OCI-LY3 (cell line): Measurements from ENCODE around the gene ELMO2.

Experiments
- H2AFZ ChIP-seq: fragments of 200-600, 300-600 bp; shearing (Covaris generic); 2 replicates; pipeline ENCODE4 v1.6.0; 2014; ENCODE audit warnings: antibody characterized with exemption, low read depth, low read length
- H3K27ac ChIP-seq: fragments of 200-600, 300-600 bp; sonication (generic); 2 replicates; pipeline ENCODE4 v1.5.1; 2014; ENCODE audit warnings: mild to moderate bottlenecking, low read length, moderate library complexity, mixed read lengths
- H3K27me3 ChIP-seq: fragments of 200-600, 300-600 bp; sonication (generic); 2 replicates; pipeline ENCODE4 v1.6.1; 2014; ENCODE audit warnings: low read depth, low read length, mixed read lengths
- H3K36me3 ChIP-seq: fragments of 200-600, 300-600 bp; sonication (generic); replicated peaks from 2 replicates; pipeline ENCODE3; 2014; ENCODE audit warnings: low read depth, low read length, mixed read lengths
- H3K4me1 ChIP-seq: fragments of 300-600, 200-600 bp; sonication (generic); 2 replicates; pipeline ENCODE4 v1.6.1; 2014; ENCODE audit warnings: low read length, mixed read lengths
- H3K4me2 ChIP-seq: fragments of 200-600, 300-600 bp; sonication (generic); 2 replicates; pipeline ENCODE4 v1.6.1; 2014; ENCODE audit warnings: low read length, mixed read lengths
- H3K4me3 ChIP-seq: fragments of 300-600, 200-600 bp; sonication (generic); 2 replicates; pipeline ENCODE4 v1.5.1; 2014; ENCODE audit warnings: antibody characterized with exemption, mild to moderate bottlenecking, low read length, moderate library complexity
- H3K79me2 ChIP-seq: fragments of 300-600, 200-600 bp; shearing (Covaris generic); 2 replicates; pipeline ENCODE4 v1.6.1; 2014; ENCODE audit warnings: mild to moderate bottlenecking, low read length, mixed read lengths
- H3K9ac ChIP-seq: fragments of 300-600, 200-600 bp; shearing (Covaris generic); 2 replicates; pipeline ENCODE4 v1.6.0; 2014; ENCODE audit warnings: mild to moderate bottlenecking, low read length, moderate library complexity
- H3K9me3 ChIP-seq: fragments of 200-600, 300-600 bp; shearing (Covaris generic); 2 replicates; pipeline ENCODE4 v1.6.1; 2014; ENCODE audit warnings: low read length, mixed read lengths; ENCODE audit not compliant: insufficient read depth
- H4K20me1 ChIP-seq: fragments of 200-600, 300-600 bp; sonication (generic); 2 replicates; pipeline ENCODE4 v1.6.1; 2016; ENCODE audit warnings: low read length, mixed read lengths; ENCODE audit not compliant: insufficient read depth
- CTCF ChIP-seq: fragments of 200-600, 300-600 bp; sonication (generic); IDR thresholded peaks from 2 replicates; pipeline ENCODE4 v1.5.1; 2014; ENCODE audit warnings: antibody characterized with exemption, low read length, low read depth
- EZH2phosphoT487 ChIP-seq: fragments of 200-600 bp; shearing (Covaris generic); IDR thresholded peaks from 2 replicates; pipeline ENCODE4 v1.6.1; 2018; ENCODE audit warnings: antibody characterized with exemption, mixed run types, low read depth

ELMO2 gene

DNA sequence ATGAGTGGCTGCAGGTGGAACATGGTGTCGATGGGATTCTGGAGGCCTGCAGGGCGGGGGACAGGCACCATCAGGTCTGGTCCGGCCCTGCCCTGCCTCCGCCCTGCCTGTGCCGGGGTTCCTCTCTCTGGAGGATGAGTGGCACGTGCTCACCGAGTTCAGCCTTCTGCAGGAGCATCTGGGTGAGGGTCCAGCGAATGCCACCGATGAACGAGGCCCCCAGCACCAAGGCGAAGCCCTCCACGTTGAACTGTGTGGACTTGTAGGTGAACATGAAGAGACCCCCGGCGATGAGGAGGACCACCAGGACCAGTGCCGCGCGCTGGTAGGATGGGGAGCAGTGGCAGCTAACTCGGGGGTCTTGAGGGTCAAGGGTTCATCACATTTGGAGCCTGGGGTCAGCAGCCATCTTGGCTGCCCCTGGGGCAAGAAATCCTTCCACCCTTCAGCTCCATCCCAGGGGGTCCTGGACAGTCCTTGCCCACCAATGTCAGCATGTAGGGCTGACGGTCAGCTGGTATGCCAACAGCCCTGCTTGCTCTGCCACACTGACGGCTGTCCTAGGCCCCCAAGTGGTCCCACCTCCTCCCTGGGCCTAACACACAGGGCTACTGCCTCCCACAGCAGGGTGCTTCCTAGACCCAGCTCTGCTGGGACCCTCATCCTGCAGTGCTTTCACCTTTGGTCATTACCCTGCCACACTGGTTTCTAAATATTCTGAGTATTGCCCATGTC lies 51.3 kb downstream of the ELMO2 start:
- TF ChIP-seq EZH2phosphoT487, result no peak
- TF ChIP-seq CTCF, result no peak
- peaks cover 6% of the 10 kb centered on the region for H3K79me2 ChIP-seq
- no peak overlapping the region for H2AFZ ChIP-seq
- H3K36me3 ChIP-seq, result peaks cover 23% of the 10 kb centered on the region
- H3K4me1 ChIP-seq, result peaks cover 26% of the 10 kb centered on the region
- H3K9ac ChIP-seq, result no peak overlapping the region
- peaks cover 39% of the 10 kb centered on the region for H4K20me1 ChIP-seq
- H3K4me3 ChIP-seq, result no peak overlapping the region
- no peak overlapping the region for H3K4me2 ChIP-seq
- H3K27ac ChIP-seq, result no peak overlapping the region
- no peaks in the 10 kb centered on the region for H3K27me3 ChIP-seq
- no peaks in the 10 kb centered on the region for H3K9me3 ChIP-seq

- no peak overlapping the region for H2AFZ ChIP-seq
- H3K4me1 ChIP-seq, result peaks cover 26% of the 10 kb centered on the region
- H3K27me3 ChIP-seq, result no peaks in the 10 kb centered on the region
- H3K36me3 ChIP-seq, result peaks cover 22% of the 10 kb centered on the region
- no peaks in the 10 kb centered on the region for H3K79me2 ChIP-seq
- H3K9me3 ChIP-seq, result no peaks in the 10 kb centered on the region
- H3K4me3 ChIP-seq, result no peak overlapping the region
- TF ChIP-seq EZH2phosphoT487 (no peak), CTCF (no peak)
- no peak overlapping the region for H3K4me2 ChIP-seq
- peaks cover 30% of the 10 kb centered on the region for H4K20me1 ChIP-seq
- no peak overlapping the region for H3K9ac ChIP-seq
- no peak overlapping the region for H3K27ac ChIP-seq
Observed at GRCh38 chr20:46354207-46354555, 52.2 kb downstream of the ELMO2 start.

- Histone ChIP-seq H2AFZ (no peak overlapping the region), H3K9ac (no peak overlapping the region), H3K4me2 (no peak overlapping the region), H3K4me1 (peaks cover 23% of the 10 kb centered on the region), H3K79me2 (no peaks in the 10 kb centered on the region), H3K27me3 (no peaks in the 10 kb centered on the region), H4K20me1 (peaks cover 26% of the 10 kb centered on the region), H3K9me3 (no peaks in the 10 kb centered on the region), H3K4me3 (no peak overlapping the region), H3K36me3 (peaks cover 22% of the 10 kb centered on the region), H3K27ac (no peak overlapping the region)
- TF ChIP-seq EZH2phosphoT487, result no peak
- no peak for TF ChIP-seq CTCF
Observed at GRCh38 chr20:46353500-46354206, 52.8 kb downstream of the ELMO2 start.

GRCh38 chr20:46352370-46352938 lies 54.0 kb downstream of the ELMO2 start:
- Histone ChIP-seq H3K9ac (no peak overlapping the region), H4K20me1 (peaks cover 14% of the 10 kb centered on the region), H3K79me2 (no peaks in the 10 kb centered on the region), H3K27me3 (no peaks in the 10 kb centered on the region), H2AFZ (no peak overlapping the region), H3K9me3 (no peaks in the 10 kb centered on the region), H3K36me3 (peaks cover 14% of the 10 kb centered on the region), H3K4me2 (no peak overlapping the region), H3K4me3 (no peak overlapping the region), H3K27ac (no peak overlapping the region), H3K4me1 (peaks cover 20% of the 10 kb centered on the region)
- TF ChIP-seq EZH2phosphoT487 (no peak), CTCF (no peak)
